SK-N-SH treated with all-trans-retinoic acid at 6 μM for 48 hours (cell line): ENCODE measurements around the gene TEDC2.

Experiments
- ATAC-seq: fragments of 200-7000 bp; cut with Tn5 transposase; 3 replicates; pipeline ENCODE4 v1.9.1; 2020; ENCODE audit warnings: mild to moderate bottlenecking, moderate library complexity
- ARNTL ChIP-seq: fragments of 450-650 bp; formaldehyde crosslinking; IDR thresholded peaks from 2 replicates; pipeline ENCODE4 v1.5.0; 2020; ENCODE audit warnings: low read depth, mild to moderate bottlenecking, moderate library complexity, borderline replicate concordance
- BACH2 ChIP-seq: fragments of 250-450 bp; sonication (Bioruptor Pico); IDR thresholded peaks from 2 replicates; pipeline ENCODE4 v1.9.0; 2021; ENCODE audit warnings: mild to moderate bottlenecking, borderline replicate concordance
- CSDC2 ChIP-seq: fragments of 250-450 bp; sonication (Bioruptor Pico); IDR thresholded peaks from 2 replicates; pipeline ENCODE4 v1.5.0; 2020; ENCODE audit warnings: mild to moderate bottlenecking, moderate library complexity
- ESRRG ChIP-seq: fragments of 250-450 bp; sonication (Bioruptor Pico); IDR thresholded peaks from 2 replicates; pipeline ENCODE4 v1.6.1; 2021; ENCODE audit warnings: mild to moderate bottlenecking
- GLIS3 ChIP-seq: fragments of 250-450 bp; sonication (Bioruptor Pico); IDR thresholded peaks from 2 replicates; pipeline ENCODE4 v1.5.0; 2020; ENCODE audit warnings: mild to moderate bottlenecking, moderate library complexity
- OSR1 ChIP-seq: fragments of 250-450 bp; sonication (Bioruptor Pico); IDR thresholded peaks from 2 replicates; pipeline ENCODE4 v1.8.0; 2022; ENCODE audit warnings: moderate library complexity, mild to moderate bottlenecking, inconsistent platforms
- PPARA ChIP-seq: fragments of 250-450 bp; sonication (Bioruptor Pico); IDR thresholded peaks from 2 replicates; pipeline ENCODE4 v1.5.0; 2020; ENCODE audit warnings: mild to moderate bottlenecking, borderline replicate concordance
- RARB ChIP-seq: fragments of 250-450 bp; sonication (Bioruptor Pico); IDR thresholded peaks from 2 replicates; pipeline ENCODE4 v1.8.0; 2021; ENCODE audit warnings: mild to moderate bottlenecking, moderate library complexity
- SNAI2 ChIP-seq: fragments of 250-450 bp; sonication (Bioruptor Pico); IDR thresholded peaks from 2 replicates; pipeline ENCODE4 v1.5.0; 2020; ENCODE audit warnings: mild to moderate bottlenecking, moderate library complexity
- TOX ChIP-seq: fragments of 250-450 bp; sonication (Bioruptor Pico); IDR thresholded peaks from 2 replicates; pipeline ENCODE4 v1.8.0; 2021; ENCODE audit warnings: mild to moderate bottlenecking, moderate library complexity, borderline replicate concordance
- TSHZ2 ChIP-seq: fragments of 250-450 bp; sonication (Bioruptor Pico); IDR thresholded peaks from 2 replicates; pipeline ENCODE4 v1.5.0; 2020; ENCODE audit warnings: mild to moderate bottlenecking, moderate library complexity
- ZC3H10 ChIP-seq: fragments of 250-450 bp; sonication (Bioruptor Pico); IDR thresholded peaks from 2 replicates; pipeline ENCODE4 v1.5.1; 2021; ENCODE audit warnings: mild to moderate bottlenecking, moderate library complexity
- ZFP3 ChIP-seq: fragments of 250-450 bp; sonication (Bioruptor Pico); IDR thresholded peaks from 2 replicates; pipeline ENCODE4 v1.5.0; 2020; ENCODE audit warnings: mild to moderate bottlenecking, moderate library complexity
- ZFP30 ChIP-seq: fragments of 450-650 bp; formaldehyde crosslinking; IDR thresholded peaks from 2 replicates; pipeline ENCODE4 v1.5.0; 2022; ENCODE audit warnings: mild to moderate bottlenecking, moderate library complexity
- ZNF70 ChIP-seq: fragments of 450-650 bp; formaldehyde crosslinking; IDR thresholded peaks from 2 replicates; pipeline ENCODE4 v1.5.0; 2020; ENCODE audit warnings: mild to moderate bottlenecking, moderate library complexity
- ZNF8 ChIP-seq: fragments of 450-650 bp; formaldehyde crosslinking; IDR thresholded peaks from 2 replicates; pipeline ENCODE4 v1.5.0; 2020; ENCODE audit warnings: mild to moderate bottlenecking, moderate library complexity
- TF ChIP-seq, protein P1 (sequence below): fragments of 250-450 bp; sonication (Bioruptor Pico); IDR thresholded peaks from 2 replicates; pipeline ENCODE4 v1.8.0; 2021; ENCODE audit warnings: low read depth, mild to moderate bottlenecking, moderate library complexity, borderline replicate concordance

Gene TEDC2

GRCh38 chr16:2512735-2513404 is 53.0 kb downstream of the TEDC2 start:
- no peak for TF ChIP-seq CSDC2 (CRISPR knock-in tag)
- no peak for TF ChIP-seq ESRRG (CRISPR knock-in tag)
- peak; percentile 3; the same call in 2 of the 3 replicates for ATAC-seq

DNA sequence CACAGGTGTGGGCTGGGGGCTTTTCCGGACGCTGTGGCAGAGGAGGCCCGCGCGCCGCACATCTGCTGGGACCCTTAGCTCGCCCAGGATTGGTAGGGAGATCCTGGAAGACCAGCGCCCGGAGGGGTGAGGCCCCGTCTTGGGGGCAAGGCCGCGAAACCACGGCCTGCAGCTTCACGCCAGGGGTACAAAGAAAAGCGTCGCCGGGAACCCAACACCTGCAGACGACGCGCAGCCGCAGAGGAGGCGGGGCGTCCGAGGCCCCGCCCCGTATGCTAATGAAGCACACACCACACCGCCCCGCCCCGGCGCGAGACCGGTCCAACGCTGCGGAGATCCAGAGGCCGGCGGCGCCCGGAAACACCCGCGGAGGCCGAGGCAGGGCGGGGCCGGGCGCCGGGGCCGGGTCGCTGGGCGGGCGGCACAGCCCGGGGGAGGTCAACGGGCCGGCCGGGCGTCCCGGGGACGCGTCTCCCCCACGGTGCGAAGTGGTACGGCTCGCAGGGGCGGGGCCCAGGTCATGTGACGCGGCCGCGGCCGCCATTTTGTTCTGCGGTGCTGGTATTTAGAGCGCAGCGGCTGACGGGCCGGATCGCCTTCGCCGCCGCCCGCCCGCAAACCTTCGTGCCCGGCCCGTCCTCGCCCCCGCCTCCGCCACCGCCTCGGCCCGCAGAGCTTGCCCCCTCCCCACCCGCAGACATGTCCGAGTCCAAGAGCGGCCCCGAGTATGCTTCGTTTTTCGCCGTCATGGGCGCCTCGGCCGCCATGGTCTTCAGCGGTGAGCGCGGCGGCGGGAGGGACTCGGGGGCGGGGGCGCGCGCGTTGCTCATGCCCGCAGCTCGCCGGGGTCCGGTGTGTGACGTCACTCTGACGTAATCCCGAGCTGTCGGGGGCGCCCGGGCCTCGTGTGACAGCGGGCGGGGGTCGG is 53.8 kb downstream of the TEDC2 start, which contains the start of gene ATP6V0C:
TSS of gene ATP6V0C (plus strand) at position 548 of the 928 bp plus-strand sequence. CDS start at position 700, 152 bp downstream.
- TF ChIP-seq TOX (CRISPR knock-in tag) (no peak), ZNF70 (CRISPR knock-in tag) (no peak), GLIS3 (no peak), ZC3H10 (CRISPR knock-in tag) (no peak), OSR1 (CRISPR knock-in tag) (no peak), RARB (no peak), ZFP3 (CRISPR knock-in tag) (no peak), CSDC2 (CRISPR knock-in tag) (no peak), ZNF8 (CRISPR knock-in tag) (no peak), TSHZ2 (CRISPR knock-in tag) (no peak), BACH2 (CRISPR knock-in tag) (no peak), ZFP30 (CRISPR knock-in tag) (no peak), ARNTL (no peak), PPARA (CRISPR knock-in tag) (no peak), SNAI2 (CRISPR knock-in tag) (no peak)
- TF ChIP-seq, protein P1, sequence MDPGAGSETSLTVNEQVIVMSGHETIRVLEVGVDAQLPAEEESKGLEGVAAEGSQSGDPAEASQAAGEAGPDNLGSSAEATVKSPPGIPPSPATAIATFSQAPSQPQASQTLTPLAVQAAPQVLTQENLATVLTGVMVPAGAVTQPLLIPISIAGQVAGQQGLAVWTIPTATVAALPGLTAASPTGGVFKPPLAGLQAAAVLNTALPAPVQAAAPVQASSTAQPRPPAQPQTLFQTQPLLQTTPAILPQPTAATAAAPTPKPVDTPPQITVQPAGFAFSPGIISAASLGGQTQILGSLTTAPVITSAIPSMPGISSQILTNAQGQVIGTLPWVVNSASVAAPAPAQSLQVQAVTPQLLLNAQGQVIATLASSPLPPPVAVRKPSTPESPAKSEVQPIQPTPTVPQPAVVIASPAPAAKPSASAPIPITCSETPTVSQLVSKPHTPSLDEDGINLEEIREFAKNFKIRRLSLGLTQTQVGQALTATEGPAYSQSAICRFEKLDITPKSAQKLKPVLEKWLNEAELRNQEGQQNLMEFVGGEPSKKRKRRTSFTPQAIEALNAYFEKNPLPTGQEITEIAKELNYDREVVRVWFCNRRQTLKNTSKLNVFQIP (CRISPR knock-in tag), result no peak
- ATAC-seq, result peak; percentile 90
